Measurements from ENCODE around the gene TTC8.
"Not testable (repeated sequence)": the region's sequence is repeated elsewhere in the genome, so short reads cannot be mapped to it uniquely, and the experiment has no call there.

TTC8 gene

GRCh38 chr14:88856786-88857366 lies 32.4 kb downstream of the TTC8 start:
- Histone ChIP-seq H2AK5ac (ENCODE audit: low read depth, low read length) (no peak overlapping the region), H3K4ac (ENCODE audit: low read length) (no peak overlapping the region), H4K91ac (ENCODE audit: low read depth, low read length, poor library complexity) (no peak overlapping the region), H3K4me3 (ENCODE audit: low read length in 2 of 2) (no peak overlapping the region), H3K27me3 (ENCODE audit: control insufficient read depth in 3 of 3, insufficient read depth in 3 of 3, low read depth in 1 of 3, low read length in 3 of 3) (no peaks in the 10 kb centered on the region), H2BK120ac (ENCODE audit: low read depth, low read length) (no peak overlapping the region), H4K8ac (ENCODE audit: low read depth, low read length) (no peak overlapping the region), H3K9me3 (replicated peaks in 1 of 2; ENCODE audit: control insufficient read depth in 2 of 2, insufficient read depth in 1 of 2, low read depth in 1 of 2, low read length in 2 of 2) (peaks cover 0 to 5% of the 10 kb centered on the region in 2 donors), H2BK15ac (ENCODE audit: low read length) (no peak overlapping the region), H3K14ac (ENCODE audit: low read length) (no peak overlapping the region), H3K4me2 (ENCODE audit: insufficient read depth, low read length, poor library complexity, severe bottlenecking) (no peak overlapping the region), H3K79me1 (ENCODE audit: low read depth, low read length) (no peaks in the 10 kb centered on the region), H3K27ac (replicated peaks; ENCODE audit: low read length) (no peak overlapping the region), H3K23ac (ENCODE audit: low read depth, low read length, poor library complexity) (no peak overlapping the region), H3K4me1 (ENCODE audit: control insufficient read depth in 2 of 2, insufficient read depth in 1 of 2, low read depth in 1 of 2, low read length in 2 of 2) (no peaks in the 10 kb centered on the region), H3K18ac (ENCODE audit: low read length) (no peak overlapping the region), H2AFZ (ENCODE audit: low read length) (no peak overlapping the region), H2BK12ac (ENCODE audit: low read length) (no peak overlapping the region), H2BK5ac (ENCODE audit: low read length) (no peak overlapping the region), H3K9ac (ENCODE audit: low read depth, low read length, poor library complexity) (no peak overlapping the region), H3K36me3 (replicated peaks in 1 of 2; ENCODE audit: control insufficient read depth in 2 of 2, insufficient read depth in 2 of 2, low read length in 2 of 2) (peaks cover 5 to 67% of the 10 kb centered on the region in 2 donors)
- no CpG with 5 or more reads among the region's 1 CpG for WGBS, 2 donors (ENCODE audit: extremely low coverage in 2 of 2, insufficient read length in 2 of 2, insufficient replicate concordance in 1 of 2)
- DNase-seq (ENCODE audit: low spot score), result no peak

DNA sequence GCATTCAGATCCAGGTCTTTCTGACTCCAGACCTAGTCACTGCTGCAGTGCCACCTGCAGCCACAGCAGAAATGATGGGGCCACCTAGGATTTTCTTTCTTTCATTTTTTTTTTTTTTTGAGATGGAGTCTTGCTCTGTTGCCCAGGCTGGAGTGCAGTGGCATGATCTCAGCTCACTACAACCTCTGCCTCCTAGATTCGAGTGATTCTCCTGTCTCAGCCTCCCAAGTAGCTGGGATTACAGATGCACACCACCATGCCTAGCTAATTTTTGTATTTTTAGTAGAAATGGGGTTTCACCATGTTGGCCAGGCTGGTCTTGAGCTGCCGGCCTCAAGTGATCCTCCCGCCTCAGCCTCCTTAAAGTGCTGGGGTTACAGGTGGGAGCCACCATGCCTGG lies 33.4 kb downstream of the TTC8 start:
- H3K9me3 ChIP-seq (replicated peaks in 1 of 2; ENCODE audit: control insufficient read depth in 2 of 2, insufficient read depth in 1 of 2, low read depth in 1 of 2, low read length in 2 of 2); H3K23ac ChIP-seq (ENCODE audit: low read depth, low read length, poor library complexity); H2BK12ac ChIP-seq (ENCODE audit: low read length); H4K91ac ChIP-seq (ENCODE audit: low read depth, low read length, poor library complexity); H4K8ac ChIP-seq (ENCODE audit: low read depth, low read length); H3K4me3 ChIP-seq (ENCODE audit: low read length in 2 of 2); H2BK15ac ChIP-seq (ENCODE audit: low read length); H3K4me1 ChIP-seq (ENCODE audit: control insufficient read depth in 2 of 2, insufficient read depth in 1 of 2, low read depth in 1 of 2, low read length in 2 of 2); H3K18ac ChIP-seq (ENCODE audit: low read length); H2AK5ac ChIP-seq (ENCODE audit: low read depth, low read length); H2AFZ ChIP-seq (ENCODE audit: low read length); H3K9ac ChIP-seq (ENCODE audit: low read depth, low read length, poor library complexity); DNase-seq (ENCODE audit: low spot score); H3K27me3 ChIP-seq (ENCODE audit: control insufficient read depth in 3 of 3, insufficient read depth in 3 of 3, low read depth in 1 of 3, low read length in 3 of 3); H2BK120ac ChIP-seq (ENCODE audit: low read depth, low read length); H3K79me1 ChIP-seq (ENCODE audit: low read depth, low read length); H3K27ac ChIP-seq (replicated peaks; ENCODE audit: low read length); H3K14ac ChIP-seq (ENCODE audit: low read length); H3K4ac ChIP-seq (ENCODE audit: low read length); H3K4me2 ChIP-seq (ENCODE audit: insufficient read depth, low read length, poor library complexity, severe bottlenecking); H2BK5ac ChIP-seq (ENCODE audit: low read length): not testable (repeated sequence)
- WGBS, 2 donors (ENCODE audit: extremely low coverage in 2 of 2, insufficient read length in 2 of 2, insufficient replicate concordance in 1 of 2), result no CpG with 5 or more reads among the region's 3 CpGs
- peaks cover 5 to 68% of the 10 kb centered on the region in 2 donors for H3K36me3 ChIP-seq (replicated peaks in 1 of 2; ENCODE audit: control insufficient read depth in 2 of 2, insufficient read depth in 2 of 2, low read length in 2 of 2)

- not testable (repeated sequence) for H3K79me1 ChIP-seq (ENCODE audit: low read depth, low read length); H3K4me1 ChIP-seq (ENCODE audit: control insufficient read depth in 2 of 2, insufficient read depth in 1 of 2, low read depth in 1 of 2, low read length in 2 of 2); H3K9me3 ChIP-seq (replicated peaks in 1 of 2; ENCODE audit: control insufficient read depth in 2 of 2, insufficient read depth in 1 of 2, low read depth in 1 of 2, low read length in 2 of 2); H2BK12ac ChIP-seq (ENCODE audit: low read length); H3K4me3 ChIP-seq (ENCODE audit: low read length in 2 of 2); H3K27ac ChIP-seq (replicated peaks; ENCODE audit: low read length); H3K9ac ChIP-seq (ENCODE audit: low read depth, low read length, poor library complexity); H3K27me3 ChIP-seq (ENCODE audit: control insufficient read depth in 3 of 3, insufficient read depth in 3 of 3, low read depth in 1 of 3, low read length in 3 of 3); H3K23ac ChIP-seq (ENCODE audit: low read depth, low read length, poor library complexity); H3K4ac ChIP-seq (ENCODE audit: low read length); H4K8ac ChIP-seq (ENCODE audit: low read depth, low read length); H4K91ac ChIP-seq (ENCODE audit: low read depth, low read length, poor library complexity); H3K4me2 ChIP-seq (ENCODE audit: insufficient read depth, low read length, poor library complexity, severe bottlenecking); H3K18ac ChIP-seq (ENCODE audit: low read length); H2AFZ ChIP-seq (ENCODE audit: low read length); H2BK15ac ChIP-seq (ENCODE audit: low read length); H2AK5ac ChIP-seq (ENCODE audit: low read depth, low read length); H3K14ac ChIP-seq (ENCODE audit: low read length); H2BK5ac ChIP-seq (ENCODE audit: low read length); DNase-seq (ENCODE audit: low spot score); H2BK120ac ChIP-seq (ENCODE audit: low read depth, low read length)
- peaks cover 7 to 62% of the 10 kb centered on the region in 2 donors for H3K36me3 ChIP-seq (replicated peaks in 1 of 2; ENCODE audit: control insufficient read depth in 2 of 2, insufficient read depth in 2 of 2, low read length in 2 of 2)
- no CpG with 5 or more reads among the region's 2 CpGs for WGBS, 2 donors (ENCODE audit: extremely low coverage in 2 of 2, insufficient read length in 2 of 2, insufficient replicate concordance in 1 of 2)
These were observed 34.7 kb downstream of the TTC8 start for GRCh38 chr14:88859118-88859517.

GRCh38 chr14:88863167-88863566 lies 38.7 kb downstream of the TTC8 start:
- H3K14ac ChIP-seq (ENCODE audit: low read length), result no peak overlapping the region
- H3K79me1 ChIP-seq (ENCODE audit: low read depth, low read length), result no peaks in the 10 kb centered on the region
- H3K4me1 ChIP-seq (ENCODE audit: control insufficient read depth in 2 of 2, insufficient read depth in 1 of 2, low read depth in 1 of 2, low read length in 2 of 2), result peaks cover 1 to 7% of the 10 kb centered on the region in 2 donors
- H3K9ac ChIP-seq (ENCODE audit: low read depth, low read length, poor library complexity), result no peak overlapping the region
- no CpG with 5 or more reads among the region's 1 CpG for WGBS, 2 donors (ENCODE audit: extremely low coverage in 2 of 2, insufficient read length in 2 of 2, insufficient replicate concordance in 1 of 2)
- H3K27ac ChIP-seq (replicated peaks; ENCODE audit: low read length), result no peak overlapping the region
- H3K4ac ChIP-seq (ENCODE audit: low read length), result no peak overlapping the region
- no peak overlapping the region for H4K91ac ChIP-seq (ENCODE audit: low read depth, low read length, poor library complexity)
- no peak overlapping the region for H3K18ac ChIP-seq (ENCODE audit: low read length)
- no peak overlapping the region for H3K23ac ChIP-seq (ENCODE audit: low read depth, low read length, poor library complexity)
- H2BK5ac ChIP-seq (ENCODE audit: low read length), result no peak overlapping the region
- no peak overlapping the region for H2AFZ ChIP-seq (ENCODE audit: low read length)
- peaks cover 0 to 5% of the 10 kb centered on the region in 2 donors for H3K9me3 ChIP-seq (replicated peaks in 1 of 2; ENCODE audit: control insufficient read depth in 2 of 2, insufficient read depth in 1 of 2, low read depth in 1 of 2, low read length in 2 of 2)
- no peaks in the 10 kb centered on the region for H3K27me3 ChIP-seq (ENCODE audit: control insufficient read depth in 3 of 3, insufficient read depth in 3 of 3, low read depth in 1 of 3, low read length in 3 of 3)
- H3K36me3 ChIP-seq (replicated peaks in 1 of 2; ENCODE audit: control insufficient read depth in 2 of 2, insufficient read depth in 2 of 2, low read length in 2 of 2), result peaks cover 7 to 42% of the 10 kb centered on the region in 2 donors
- no peak overlapping the region for H4K8ac ChIP-seq (ENCODE audit: low read depth, low read length)
- no peak overlapping the region for H2BK120ac ChIP-seq (ENCODE audit: low read depth, low read length)
- DNase-seq (ENCODE audit: low spot score), result no peak
- no peak overlapping the region for H2BK12ac ChIP-seq (ENCODE audit: low read length)
- no peak overlapping the region for H3K4me3 ChIP-seq (ENCODE audit: low read length in 2 of 2)
- no peak overlapping the region for H3K4me2 ChIP-seq (ENCODE audit: insufficient read depth, low read length, poor library complexity, severe bottlenecking)
- H2AK5ac ChIP-seq (ENCODE audit: low read depth, low read length), result no peak overlapping the region
- no peak overlapping the region for H2BK15ac ChIP-seq (ENCODE audit: low read length)
